ENCODE results near the gene TMEM256.

- TF ChIP-seq CTCF (IDR thresholded peaks at IDR 0.05; ENCODE audit: insufficient read depth, low read length) (no peak), POLR2AphosphoS5 (IDR thresholded peaks at IDR 0.05; ENCODE audit: low read depth) (no peak), GABPA (IDR thresholded peaks at IDR 0.05; ENCODE audit: low read depth) (no peak), REST (IDR thresholded peaks at IDR 0.05; ENCODE audit: insufficient replicate concordance, low read depth) (no peak)
These were observed 47.1 kb downstream of the TMEM256 start for GRCh38 chr17:7356756-7357155.
